ENCODE results near the gene NELFA.
"Not testable (repeated sequence)": the region's sequence is repeated elsewhere in the genome, so short reads cannot be mapped to it uniquely, and the experiment has no call there.

DNA sequence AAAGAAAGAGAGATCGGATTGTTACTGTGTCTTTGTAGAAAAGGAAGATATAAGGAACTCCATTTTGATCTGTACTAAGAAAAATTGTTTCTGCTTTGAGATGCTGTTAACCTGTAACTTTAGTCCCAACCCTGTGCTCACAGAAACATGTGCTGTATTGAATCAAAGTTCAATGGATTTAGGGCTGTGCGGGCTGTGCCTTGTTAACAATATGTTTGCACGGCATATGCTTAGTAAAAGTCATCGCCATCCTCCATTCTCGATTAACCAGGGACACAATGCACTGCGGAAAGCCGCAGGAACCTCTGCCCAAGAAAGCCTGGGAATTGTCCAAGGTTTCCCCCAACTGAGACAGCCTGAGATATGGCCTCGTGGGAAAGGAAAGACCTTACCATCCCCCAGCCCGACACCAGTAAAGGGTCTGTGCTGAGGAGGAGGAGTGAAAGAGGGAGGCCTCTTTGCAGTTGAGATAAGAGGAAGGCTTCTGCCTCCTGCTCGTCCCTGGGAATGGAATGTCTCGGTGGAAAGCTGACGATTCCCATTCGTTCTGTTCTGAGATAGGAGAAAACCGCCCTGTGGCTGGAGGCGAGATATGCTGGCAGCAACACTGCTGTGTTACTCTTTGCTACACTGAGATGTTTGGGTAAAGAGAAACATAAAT, 12.7 kb upstream of the NELFA start:
- TF ChIP-seq, protein P1, sequence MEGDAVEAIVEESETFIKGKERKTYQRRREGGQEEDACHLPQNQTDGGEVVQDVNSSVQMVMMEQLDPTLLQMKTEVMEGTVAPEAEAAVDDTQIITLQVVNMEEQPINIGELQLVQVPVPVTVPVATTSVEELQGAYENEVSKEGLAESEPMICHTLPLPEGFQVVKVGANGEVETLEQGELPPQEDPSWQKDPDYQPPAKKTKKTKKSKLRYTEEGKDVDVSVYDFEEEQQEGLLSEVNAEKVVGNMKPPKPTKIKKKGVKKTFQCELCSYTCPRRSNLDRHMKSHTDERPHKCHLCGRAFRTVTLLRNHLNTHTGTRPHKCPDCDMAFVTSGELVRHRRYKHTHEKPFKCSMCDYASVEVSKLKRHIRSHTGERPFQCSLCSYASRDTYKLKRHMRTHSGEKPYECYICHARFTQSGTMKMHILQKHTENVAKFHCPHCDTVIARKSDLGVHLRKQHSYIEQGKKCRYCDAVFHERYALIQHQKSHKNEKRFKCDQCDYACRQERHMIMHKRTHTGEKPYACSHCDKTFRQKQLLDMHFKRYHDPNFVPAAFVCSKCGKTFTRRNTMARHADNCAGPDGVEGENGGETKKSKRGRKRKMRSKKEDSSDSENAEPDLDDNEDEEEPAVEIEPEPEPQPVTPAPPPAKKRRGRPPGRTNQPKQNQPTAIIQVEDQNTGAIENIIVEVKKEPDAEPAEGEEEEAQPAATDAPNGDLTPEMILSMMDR (IDR thresholded peaks at IDR 0.05): not testable (repeated sequence)
- TF ChIP-seq POLR2A (IDR thresholded peaks at IDR 0.05): not testable (repeated sequence)

Data from transverse colon (tissue), 3 donors.